NCI-H2081 (cell line): ENCODE data around the gene GNPTG.

Source experiments
- DNase-seq, 2 experiments: peaks; one replicate each; lab custom pipeline; 2025; lab: John Stamatoyannopoulos, UW

GNPTG gene

DNA sequence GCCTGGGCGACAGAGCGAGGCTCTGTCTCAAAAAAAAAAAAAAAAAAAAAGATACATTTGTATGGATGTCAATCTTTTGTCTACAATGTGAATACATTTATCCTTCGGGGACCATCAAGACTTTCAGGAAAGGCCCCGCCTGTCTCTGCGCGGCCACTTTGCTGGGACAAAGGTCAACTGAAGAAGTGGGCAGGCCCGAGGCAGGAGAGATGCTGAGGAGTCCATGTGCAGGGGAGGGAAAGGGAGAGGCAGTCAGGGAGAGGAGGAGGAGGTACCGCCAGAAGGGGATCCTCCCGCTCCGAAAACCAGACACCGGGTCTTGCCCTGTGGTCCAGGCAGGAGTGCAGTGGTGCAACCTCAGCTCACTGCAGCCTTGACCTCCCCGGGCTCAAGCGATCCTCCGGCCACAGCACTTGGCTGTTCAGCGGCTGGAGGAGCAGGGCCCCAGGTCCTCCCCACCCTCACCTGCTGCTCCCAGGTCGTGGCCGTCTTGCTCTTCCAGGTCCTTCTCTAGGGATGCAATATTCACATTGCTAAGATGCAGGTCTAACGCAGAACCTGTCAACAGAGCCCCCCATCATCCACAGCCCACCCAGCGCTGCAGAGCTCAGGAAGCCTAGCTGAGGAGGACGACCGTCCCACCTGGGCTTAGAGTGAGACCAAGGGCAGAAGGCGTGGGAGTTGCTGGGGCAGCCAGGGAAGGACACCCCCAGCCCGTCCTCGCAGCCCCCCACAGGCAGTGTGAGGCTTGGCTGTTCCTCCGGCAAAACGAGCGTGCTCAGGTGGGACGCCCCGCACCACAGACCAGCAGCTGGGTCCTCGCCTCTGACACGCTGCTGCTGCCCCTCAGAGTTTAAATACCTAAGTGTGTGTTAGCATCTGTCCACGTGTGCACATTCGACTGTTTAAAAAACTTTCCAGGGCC is 19.6 kb downstream of the GNPTG start:
- DNase-seq = no peak

DNA sequence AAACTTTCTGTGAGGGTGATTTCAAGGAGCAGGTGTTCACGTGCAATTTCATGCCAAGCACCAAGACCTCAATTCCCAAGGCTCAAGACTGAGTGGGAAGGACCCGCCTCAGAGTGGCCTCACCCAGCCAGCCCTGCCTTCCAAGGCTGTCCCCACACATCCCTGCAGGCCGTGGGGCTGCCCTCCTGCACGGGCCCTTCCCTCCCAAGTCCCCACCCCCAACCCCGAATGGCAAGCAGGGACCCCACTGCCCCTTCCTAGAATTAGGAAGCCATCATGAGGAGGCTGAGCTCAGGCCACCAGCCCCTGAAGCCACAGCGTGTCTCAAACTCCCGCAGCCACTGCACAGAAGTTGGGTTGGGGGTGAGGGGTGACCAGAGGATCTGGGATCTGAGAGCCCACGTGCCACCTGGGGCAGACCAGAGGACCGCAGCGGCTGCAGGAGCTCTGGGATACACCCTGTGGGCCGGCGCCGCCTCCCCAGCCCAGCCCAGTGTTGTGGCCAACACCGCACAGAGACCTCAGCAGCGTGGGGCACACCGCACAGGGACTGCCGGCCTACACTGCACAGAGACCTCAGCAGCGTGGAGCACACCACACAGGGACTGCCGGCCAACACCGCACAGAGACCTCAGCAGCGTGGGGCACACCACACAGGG is 20.7 kb downstream of the GNPTG start:
- no peak for DNase-seq

DNA sequence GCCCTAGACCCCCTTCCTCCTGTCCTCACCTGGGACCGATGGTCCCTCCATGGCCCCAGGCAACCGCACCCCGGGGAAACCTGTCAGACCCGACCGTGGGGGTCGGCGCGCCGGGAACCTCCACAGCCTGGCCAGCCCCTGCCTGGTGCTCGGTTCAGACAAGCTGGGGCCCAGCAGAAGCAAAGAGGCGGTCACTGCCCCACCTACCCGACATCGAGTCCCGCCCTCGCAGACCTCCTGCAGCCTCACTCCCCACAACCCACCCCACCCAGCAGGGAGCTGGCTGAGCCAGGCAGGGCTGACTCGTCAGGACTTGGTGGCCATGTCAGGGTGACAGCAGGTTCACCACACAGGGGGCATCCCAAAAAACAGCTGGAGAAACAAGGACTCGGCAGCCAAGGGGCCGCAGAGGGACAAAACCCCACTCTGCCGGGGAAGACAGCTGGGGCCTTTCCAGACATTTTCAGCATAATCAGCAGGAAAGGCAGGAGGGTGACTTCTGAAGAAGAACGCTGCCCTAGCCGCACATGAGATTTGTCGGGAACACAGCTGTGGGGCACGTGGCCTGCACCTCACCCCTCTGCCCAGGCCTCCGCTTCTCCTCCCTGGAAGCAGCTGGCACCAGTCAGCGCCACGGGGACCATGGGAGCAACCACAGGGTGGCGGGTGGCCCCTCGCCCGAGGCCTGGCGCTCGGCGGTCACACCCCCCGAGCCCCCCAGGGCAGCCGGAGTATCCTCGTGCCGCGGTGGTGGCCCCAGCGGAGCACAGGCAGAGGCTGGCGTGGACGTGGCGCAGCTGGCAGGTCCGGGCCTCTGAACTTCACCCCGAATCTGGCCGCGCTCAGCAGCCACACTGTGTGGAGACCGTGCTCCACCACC is 22.9 kb downstream of the GNPTG start:
- DNase-seq = no peak

DNA sequence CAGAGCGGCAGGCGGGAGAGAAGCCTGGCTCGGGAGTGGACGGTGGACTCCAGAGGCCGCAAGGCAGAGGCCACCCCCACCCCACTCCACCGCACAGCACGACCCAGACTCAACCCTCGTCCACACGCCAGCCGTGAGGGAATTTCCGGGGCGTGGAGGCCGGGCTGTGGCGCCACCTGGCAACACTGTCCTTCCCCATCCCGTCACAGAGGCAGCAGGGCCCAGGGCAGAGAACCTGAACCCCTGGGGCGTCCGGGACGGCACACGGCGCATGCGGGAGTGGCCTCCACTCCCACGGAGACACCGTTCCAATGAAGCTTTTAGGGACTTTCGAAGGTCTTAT is 23.5 kb downstream of the GNPTG start:
- no peak for DNase-seq

DNA sequence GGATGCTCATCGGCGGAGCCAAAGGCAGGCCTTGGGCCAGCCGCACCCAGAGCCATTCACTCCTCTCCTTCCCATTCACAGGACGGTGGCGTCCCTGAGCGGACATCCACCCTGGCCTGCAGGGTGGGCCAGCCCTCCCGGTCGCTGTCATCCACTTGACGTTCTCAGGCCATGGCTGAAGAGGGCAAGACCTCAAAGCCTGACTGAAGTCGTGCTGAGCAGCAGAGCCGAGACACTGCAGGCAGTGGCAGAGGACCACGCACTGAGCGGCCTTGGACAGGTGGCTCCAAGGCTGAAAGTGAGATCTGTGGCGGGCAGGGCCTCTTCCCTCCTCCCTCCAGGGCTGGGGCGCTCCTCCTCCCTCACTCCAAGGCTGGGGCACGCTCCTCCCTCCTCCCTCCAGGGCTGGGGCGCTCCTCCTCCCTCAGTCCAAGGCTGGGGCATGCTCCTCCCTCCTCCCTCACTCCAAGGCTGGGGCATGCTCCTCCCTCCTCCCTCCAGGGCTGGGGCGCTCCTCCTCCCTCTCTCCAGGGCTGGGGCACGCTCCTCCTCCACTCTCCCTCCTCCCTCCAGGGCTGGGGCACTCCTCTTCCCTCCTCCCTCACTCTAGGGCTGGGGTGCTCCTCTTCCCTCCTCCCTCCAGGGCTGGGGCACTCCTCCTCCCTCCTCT is 24.1 kb downstream of the GNPTG start:
- no peak for DNase-seq

DNA sequence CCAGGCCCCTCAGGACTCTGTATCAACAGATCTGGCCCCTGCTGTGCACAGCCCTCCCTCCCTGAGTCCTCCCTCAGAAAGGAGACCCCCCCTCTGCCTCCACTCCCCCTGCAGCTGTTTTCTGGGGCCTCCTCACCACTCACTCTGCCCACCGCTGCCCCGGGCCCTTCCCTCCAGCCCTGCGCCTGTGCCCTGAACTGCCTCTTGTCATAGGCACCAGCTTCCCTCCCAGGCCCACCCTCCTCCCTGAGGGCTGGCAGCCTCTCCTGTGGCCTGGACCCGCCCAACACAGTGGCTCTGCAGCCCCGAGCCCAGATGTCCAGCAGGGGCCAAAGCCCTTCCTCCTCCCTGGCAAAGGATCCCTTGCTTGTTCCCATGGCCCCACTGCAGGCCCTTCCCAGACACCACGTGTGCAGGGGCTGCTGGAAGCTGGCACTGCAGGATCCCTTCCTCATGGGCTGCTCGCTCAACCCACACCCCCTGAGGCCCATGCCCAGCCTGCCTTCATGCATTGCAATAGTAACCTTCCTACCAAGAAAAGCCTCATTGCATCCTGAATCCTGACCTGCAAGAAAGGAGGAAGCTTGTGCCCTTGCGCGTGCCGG is 25.8 kb downstream of the GNPTG start:
- no peak for DNase-seq

DNA sequence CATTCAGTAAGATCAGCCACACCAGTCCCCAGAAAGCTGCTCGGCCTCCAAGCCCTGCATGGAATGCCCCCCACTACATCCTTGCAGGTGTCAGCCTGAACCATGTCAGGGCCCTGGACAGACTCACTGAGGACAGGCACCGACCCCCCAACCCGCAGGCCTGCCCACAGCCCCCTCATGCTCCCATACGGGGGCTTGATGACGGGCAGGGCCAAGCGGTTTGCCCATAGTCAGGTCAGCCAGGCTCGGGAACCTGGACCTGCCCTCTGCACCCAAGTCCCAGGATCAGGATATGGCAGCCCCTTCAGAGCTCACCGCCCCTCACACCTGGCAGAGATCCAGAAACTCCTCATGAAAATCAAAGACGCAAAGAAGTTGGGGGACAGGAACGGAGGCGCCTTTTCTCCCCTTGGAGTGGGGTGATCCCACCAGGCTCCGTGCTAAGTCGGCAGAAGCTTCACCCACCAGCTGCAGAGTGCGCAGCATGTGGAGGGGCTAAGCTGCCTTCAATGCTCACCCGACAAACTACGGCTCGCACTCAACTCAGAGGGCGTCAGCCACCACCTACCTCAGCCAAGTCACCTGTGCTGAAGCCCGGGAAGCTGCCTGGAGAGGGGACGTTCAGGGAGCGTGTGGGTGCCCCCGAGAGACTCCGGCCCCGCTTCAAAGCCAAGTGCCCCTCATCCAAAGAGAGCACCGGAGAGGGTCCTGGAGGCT is 26.5 kb downstream of the GNPTG start:
- DNase-seq = no peak

DNA sequence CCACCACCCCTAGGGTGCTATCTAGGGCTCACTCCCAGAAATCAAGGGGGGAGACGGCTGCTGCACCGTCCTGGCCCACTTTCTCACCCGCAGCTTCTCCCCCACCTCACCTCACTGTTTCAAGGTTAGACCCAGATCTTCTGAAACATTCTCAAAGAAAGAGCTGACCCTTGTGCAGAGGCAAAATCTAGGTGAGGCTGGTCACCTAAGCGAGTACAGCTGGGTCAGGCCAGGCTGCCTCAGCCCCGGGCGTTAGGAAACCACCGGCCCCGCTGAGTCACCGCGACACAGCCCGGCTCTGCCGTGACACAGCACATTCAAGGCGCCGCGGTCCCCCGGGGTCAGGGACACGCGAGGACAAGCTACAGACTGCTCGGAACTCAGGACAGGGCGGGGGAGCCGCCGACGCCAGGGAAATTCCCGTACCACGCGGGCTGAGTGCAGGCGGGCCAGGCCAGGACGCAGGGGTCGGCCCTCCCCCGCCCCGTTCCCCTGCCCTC is 27.1 kb downstream of the GNPTG start:
- DNase-seq = peak in 1 of 2 experiments; percentile 17

DNA sequence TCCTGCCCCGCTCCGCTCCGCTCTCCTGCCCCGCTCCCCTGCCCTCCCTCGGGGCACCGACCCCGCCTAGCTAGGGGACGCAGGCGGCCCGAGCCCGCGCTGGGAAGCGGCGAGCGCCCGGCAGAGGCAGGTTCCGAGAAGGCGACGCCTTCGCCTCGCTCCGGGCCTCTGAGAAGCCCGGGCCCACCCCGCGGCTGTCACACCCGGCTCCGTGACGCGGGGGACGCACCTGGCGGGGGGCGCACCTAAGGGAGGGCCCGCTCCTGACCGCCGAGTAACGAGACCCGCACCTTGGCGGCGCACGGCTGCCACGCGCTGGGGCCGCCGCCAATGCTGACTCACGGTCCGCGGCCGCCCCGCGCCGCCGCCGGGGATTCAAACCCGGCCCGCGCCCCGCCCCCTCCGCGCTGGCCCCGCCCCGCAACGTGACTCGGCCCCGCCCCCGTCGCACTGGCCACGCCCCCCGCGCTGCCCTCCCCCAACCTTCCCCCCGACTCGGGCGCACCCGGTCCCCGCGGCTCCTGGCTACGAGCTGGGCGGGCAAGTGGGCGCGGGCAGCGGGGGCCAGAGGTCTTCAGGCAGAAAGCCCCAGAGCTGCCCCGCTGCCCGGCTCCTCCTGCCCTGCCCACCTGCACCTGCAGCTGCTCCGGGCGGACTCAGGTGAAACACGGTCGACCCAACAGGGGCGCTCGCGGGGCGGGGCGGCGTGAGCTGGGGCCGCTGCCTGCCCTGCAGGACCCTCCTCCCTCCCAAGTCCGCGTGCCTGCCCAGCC is 27.8 kb downstream of the GNPTG start:
- DNase-seq = peak; percentile 41 to 63

DNA sequence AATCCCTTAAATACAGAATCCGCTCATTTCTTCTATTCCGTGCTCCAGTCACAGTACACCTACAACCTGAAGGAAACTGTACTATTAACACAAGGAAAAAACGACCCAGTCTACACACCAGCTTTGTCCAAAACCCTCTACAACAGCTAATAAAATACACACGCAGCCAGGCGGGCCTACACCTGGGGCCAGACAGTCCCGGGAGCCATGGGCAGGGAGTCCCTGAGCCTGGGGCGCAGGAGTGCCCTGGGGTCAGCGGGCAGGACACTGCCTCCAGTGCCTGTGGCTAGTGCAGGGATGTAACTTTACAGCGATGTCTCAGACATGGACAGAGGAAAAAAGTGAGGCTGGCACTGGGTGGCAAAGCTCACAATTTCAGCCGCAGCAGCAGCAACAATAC is 28.5 kb downstream of the GNPTG start:
- DNase-seq = no peak

DNA sequence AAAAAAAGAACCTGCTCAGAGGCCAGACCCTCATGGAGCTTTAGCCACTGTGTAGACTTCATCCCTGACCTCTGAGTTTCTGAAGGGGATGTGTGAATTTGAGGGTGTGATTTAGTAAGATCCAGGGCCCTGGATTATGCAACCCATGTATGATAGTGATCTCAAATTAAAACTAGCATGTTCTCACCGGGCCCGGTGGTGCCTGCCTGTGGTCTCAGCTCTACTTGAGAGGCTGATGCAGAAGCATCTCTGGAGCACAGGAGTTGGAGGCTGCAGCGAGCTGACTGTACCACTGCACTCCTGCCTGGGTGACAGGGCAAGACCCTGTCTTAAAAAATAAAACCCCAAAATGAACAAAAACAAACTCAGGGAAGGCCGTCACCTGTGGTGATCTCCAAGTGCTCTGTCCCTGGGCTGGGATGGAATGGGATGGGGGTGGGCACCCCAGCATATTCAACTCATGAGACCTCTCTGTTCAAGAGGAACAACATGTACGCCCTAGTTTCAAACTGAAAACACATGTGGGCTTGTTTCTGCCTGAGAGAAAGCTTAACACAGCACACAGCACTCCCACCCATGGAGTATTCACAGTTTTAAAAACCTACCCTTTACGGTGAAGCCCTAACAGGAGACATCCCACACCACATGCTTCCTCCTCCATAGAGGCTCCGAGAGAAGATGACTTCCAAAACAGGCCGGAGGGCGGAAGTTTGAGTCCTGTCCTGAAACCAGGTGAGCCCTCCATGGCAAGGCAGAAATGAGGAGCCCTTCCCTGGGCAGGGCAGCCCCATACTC is 30.1 kb downstream of the GNPTG start:
- no peak for DNase-seq

DNA sequence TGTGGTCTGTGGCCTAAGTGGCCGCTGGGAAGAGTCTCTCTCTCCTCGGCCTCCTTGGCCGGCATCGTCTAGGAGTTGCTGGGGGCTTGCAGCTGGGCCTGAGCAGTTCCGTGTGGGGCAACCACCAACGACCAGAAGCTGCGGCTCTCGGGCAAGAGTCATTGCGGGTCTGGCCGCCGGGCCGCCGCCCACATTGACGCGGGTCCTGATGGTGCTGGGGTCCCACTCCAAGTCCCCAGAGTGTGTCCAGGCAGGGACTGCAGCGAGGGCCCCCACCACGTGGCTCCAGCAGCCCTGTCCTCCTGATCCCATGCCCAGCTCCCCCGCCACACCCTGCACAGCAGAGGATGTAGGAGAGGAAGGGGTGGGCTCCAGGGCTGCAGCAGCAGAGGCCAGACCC is 31.8 kb downstream of the GNPTG start:
- DNase-seq = no peak

DNA sequence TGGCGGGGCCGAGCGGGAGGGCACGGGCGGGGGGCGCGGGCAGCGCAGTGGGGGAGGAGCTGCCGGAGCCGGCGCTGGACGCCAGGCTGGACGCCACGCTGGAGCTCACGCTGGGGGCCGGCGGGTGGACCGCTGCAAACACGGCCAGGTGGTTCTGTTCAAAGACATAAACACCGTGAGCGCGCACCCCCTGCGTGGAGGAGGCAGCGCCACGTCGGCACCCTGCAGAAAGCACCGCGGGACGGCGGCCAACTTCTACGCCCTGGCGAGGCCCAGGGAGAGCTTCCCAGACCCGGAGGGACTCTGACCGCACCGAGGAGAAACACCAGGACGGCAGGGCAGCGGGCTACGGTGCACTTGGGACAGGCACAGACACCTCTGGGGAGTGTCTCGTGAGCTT is 33.5 kb downstream of the GNPTG start:
- DNase-seq = peak in 1 of 2 experiments; percentile 25

DNA sequence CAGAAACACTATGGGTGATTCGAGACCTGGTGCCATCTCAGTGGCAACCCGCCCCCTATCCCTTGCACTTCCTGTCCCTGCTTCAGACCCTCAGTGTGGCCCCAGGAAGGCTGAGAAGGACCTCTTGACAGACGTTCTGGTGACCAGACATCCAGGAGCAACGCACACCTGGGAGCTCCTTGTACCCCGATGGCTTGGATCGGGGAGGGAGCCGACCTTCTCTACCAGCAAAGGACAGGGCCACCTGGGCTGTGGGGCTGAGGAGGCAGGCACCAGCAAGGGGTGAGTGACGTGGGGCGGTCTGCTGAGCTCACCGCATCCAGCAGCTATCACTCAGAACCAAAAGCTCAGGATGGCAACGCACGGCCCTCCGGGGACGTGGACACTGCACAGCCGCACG is 35.6 kb downstream of the GNPTG start:
- DNase-seq = no peak

DNA sequence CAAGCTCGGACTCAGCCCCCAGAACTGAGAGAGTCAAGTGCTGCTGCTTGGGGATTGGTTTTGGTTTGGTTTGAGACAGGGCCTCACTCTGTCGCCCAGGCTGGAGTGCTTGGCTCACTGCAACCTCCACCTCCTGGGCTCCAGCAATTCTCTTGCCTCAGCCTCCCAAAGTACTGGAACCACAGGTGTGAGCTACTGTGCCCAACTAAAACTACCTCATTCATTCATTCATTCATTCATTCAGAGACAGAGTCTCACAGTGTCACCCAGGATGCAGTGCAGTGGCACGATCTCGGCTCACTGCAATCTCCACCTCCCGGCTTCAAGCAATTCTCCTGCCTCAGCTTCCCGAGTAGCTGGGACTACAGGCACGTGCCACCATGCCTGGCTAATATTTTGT is 38.0 kb downstream of the GNPTG start:
- DNase-seq = no peak

DNA sequence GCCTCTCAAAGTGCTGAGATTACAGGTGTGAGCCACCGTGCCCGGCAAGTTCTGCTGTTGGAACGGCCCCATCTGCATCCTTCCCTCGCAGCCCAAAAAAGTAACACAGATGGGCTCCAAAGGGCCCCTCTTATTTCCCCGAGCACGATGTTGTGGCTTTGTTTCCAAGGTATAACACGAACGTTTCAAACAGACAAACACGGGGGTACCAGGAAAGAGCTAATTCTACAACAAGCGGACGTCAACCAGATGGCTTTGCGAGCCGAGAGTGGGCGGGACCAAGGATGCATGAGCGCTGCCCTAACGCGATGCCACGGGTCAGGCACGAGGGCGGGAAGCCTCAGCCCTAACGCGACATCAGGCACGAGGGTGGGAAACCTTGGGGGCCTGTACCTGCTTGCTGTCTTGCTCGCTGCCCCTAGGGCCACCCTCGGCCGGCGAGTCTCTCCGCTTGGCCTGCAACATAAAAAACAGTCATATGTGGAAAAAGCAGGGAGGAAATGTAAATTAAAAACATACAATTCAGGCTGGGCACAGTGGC is 38.6 kb downstream of the GNPTG start:
- DNase-seq = no peak

DNA sequence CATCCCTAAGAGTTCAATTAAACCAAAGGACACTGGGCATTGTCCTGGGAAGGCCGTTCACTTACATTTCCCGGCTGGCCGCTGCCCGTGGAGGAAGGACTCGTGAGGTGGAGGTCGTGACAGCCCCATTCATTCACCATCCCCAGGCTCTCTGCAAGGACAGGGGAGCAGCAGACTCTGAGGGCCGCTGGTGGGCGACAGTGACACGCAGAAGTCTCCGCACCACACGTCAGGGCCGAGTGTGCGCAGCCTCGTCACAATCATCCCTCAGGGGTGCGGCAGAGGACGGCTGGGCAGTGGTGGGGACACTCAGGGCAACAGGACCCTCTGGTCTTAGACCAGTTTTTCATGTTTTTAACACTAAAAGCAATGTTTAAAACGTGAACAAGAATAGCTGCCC is 41.1 kb downstream of the GNPTG start:
- no peak for DNase-seq

DNA sequence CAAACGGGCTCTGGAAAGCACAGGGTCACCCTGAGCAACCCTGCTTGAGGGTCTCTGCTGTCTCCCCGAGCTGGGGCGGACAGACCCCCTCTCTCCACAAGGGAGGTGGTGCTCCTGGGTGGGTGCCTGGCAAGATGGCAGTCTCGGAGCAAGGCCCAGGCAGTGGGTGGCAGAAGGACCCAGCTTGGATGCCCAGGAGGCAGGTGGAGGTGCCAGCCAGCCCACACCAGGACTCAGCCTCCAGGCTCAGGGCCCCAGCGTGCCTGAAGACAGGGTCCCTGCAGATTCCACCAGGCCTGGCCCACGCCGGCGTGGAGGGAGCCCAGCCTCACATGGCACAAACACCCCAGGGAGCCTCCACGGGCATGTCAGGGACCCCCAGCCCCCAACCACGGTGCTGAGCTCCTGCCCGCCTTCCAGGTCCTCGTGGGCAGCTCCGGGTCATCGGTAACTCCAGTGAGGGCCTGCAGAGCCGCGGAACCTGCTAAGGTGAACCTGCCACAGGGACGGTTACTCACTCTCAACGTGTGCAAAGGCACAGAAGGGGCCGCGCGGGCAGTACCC is 42.0 kb downstream of the GNPTG start:
- DNase-seq = no peak
